Measurements from ENCODE around the gene TAOK2. TPM values are rescaled to one million over a fixed set of nuclear protein-coding genes. Genes with fewer than 3 reads are reported as not detected.

The TAOK2 gene
- total and polyA plus RNA-seq, 9 donors = 28.0 to 43.3 (median 37.8) TPM

GRCh38 chr16:30003670-30004423, 30.2 kb downstream of the TAOK2 start:
- Histone ChIP-seq H3K27me3 (ENCODE audit: control insufficient read depth, insufficient read depth, low read length) (peaks cover 6% of the 10 kb centered on the region), H3K36me3 (ENCODE audit: control insufficient read depth, insufficient read depth, low read length) (peaks cover 48% of the 10 kb centered on the region), H3K4me3 (ENCODE audit: low read length) (no peak overlapping the region), H3K4me1 (ENCODE audit: control insufficient read depth, insufficient read depth, low read length) (peaks cover 3% of the 10 kb centered on the region), H3K27ac (ENCODE audit: low read length) (no peak overlapping the region), H3K9me3 (replicated peaks; ENCODE audit: control insufficient read depth, low read depth, low read length) (no peaks in the 10 kb centered on the region)
- 78% methylated on average over 8 of the region's 17 CpGs for WGBS (ENCODE audit: insufficient coverage)
- DNase-seq = no peak

GRCh38 chr16:30004424-30004776, 30.7 kb downstream of the TAOK2 start:
- Histone ChIP-seq H3K27ac (ENCODE audit: low read length) (no peak overlapping the region), H3K36me3 (ENCODE audit: control insufficient read depth, insufficient read depth, low read length) (peaks cover 44% of the 10 kb centered on the region), H3K27me3 (ENCODE audit: control insufficient read depth, insufficient read depth, low read length) (peaks cover 11% of the 10 kb centered on the region), H3K9me3 (replicated peaks; ENCODE audit: control insufficient read depth, low read depth, low read length) (no peaks in the 10 kb centered on the region), H3K4me1 (ENCODE audit: control insufficient read depth, insufficient read depth, low read length) (peaks cover 3% of the 10 kb centered on the region), H3K4me3 (ENCODE audit: low read length) (no peak overlapping the region)
- DNase-seq = no peak
- WGBS (ENCODE audit: insufficient coverage) = 80% methylated on average over 16 of the region's 19 CpGs

- Histone ChIP-seq H3K27ac (ENCODE audit: low read length) (no peak overlapping the region), H3K36me3 (ENCODE audit: control insufficient read depth, insufficient read depth, low read length) (peaks cover 42% of the 10 kb centered on the region), H3K27me3 (ENCODE audit: control insufficient read depth, insufficient read depth, low read length) (peaks cover 16% of the 10 kb centered on the region), H3K4me1 (ENCODE audit: control insufficient read depth, insufficient read depth, low read length) (peaks cover 3% of the 10 kb centered on the region), H3K4me3 (ENCODE audit: low read length) (no peak overlapping the region), H3K9me3 (replicated peaks; ENCODE audit: control insufficient read depth, low read depth, low read length) (no peaks in the 10 kb centered on the region)
- no peak for DNase-seq
- 38% methylated on average over 4 of the region's 11 CpGs for WGBS (ENCODE audit: insufficient coverage)
These were observed 31.2 kb downstream of the TAOK2 start for GRCh38 chr16:30004811-30005242.

GRCh38 chr16:30005341-30006094, 31.9 kb downstream of the TAOK2 start:
- no peak overlapping the region for H3K4me3 ChIP-seq (ENCODE audit: low read length)

GRCh38 chr16:30006095-30006473, 32.4 kb downstream of the TAOK2 start:
- WGBS (ENCODE audit: insufficient coverage) = 83% methylated on average over 18 of the region's 18 CpGs
- Histone ChIP-seq H3K4me1 (ENCODE audit: control insufficient read depth, insufficient read depth, low read length) (peaks cover 14% of the 10 kb centered on the region), H3K27me3 (ENCODE audit: control insufficient read depth, insufficient read depth, low read length) (peaks cover 27% of the 10 kb centered on the region), H3K36me3 (ENCODE audit: control insufficient read depth, insufficient read depth, low read length) (peaks cover 31% of the 10 kb centered on the region), H3K9me3 (replicated peaks; ENCODE audit: control insufficient read depth, low read depth, low read length) (no peaks in the 10 kb centered on the region), H3K4me3 (ENCODE audit: low read length) (no peak overlapping the region), H3K27ac (ENCODE audit: low read length) (no peak overlapping the region)
- DNase-seq = no peak

More at GRCh38 chr16:30005341-30006094, 31.9 kb downstream of the TAOK2 start:
- no peaks in the 10 kb centered on the region for H3K9me3 ChIP-seq (replicated peaks; ENCODE audit: control insufficient read depth, low read depth, low read length)
- peaks cover 10% of the 10 kb centered on the region for H3K4me1 ChIP-seq (ENCODE audit: control insufficient read depth, insufficient read depth, low read length)
- H3K27me3 ChIP-seq (ENCODE audit: control insufficient read depth, insufficient read depth, low read length) = peaks cover 23% of the 10 kb centered on the region
- DNase-seq = peak; percentile 48
- no peak overlapping the region for H3K27ac ChIP-seq (ENCODE audit: low read length)
- peaks cover 36% of the 10 kb centered on the region for H3K36me3 ChIP-seq (ENCODE audit: control insufficient read depth, insufficient read depth, low read length)
- WGBS (ENCODE audit: insufficient coverage) = 58% methylated on average over 28 of the region's 35 CpGs

- WGBS (ENCODE audit: insufficient coverage) = 80% methylated on average over 24 of the region's 34 CpGs
These were observed 33.1 kb downstream of the TAOK2 start for GRCh38 chr16:30006659-30007377.

GRCh38 chr16:30007378-30007895, 33.8 kb downstream of the TAOK2 start:
- no peak for DNase-seq
- peaks cover 19% of the 10 kb centered on the region for H3K36me3 ChIP-seq (ENCODE audit: control insufficient read depth, insufficient read depth, low read length)
- peaks cover 39% of the 10 kb centered on the region for H3K27me3 ChIP-seq (ENCODE audit: control insufficient read depth, insufficient read depth, low read length)
- H3K9me3 ChIP-seq (replicated peaks; ENCODE audit: control insufficient read depth, low read depth, low read length) = no peaks in the 10 kb centered on the region
- peaks cover 18% of the 10 kb centered on the region for H3K4me1 ChIP-seq (ENCODE audit: control insufficient read depth, insufficient read depth, low read length)
- no peak overlapping the region for H3K4me3 ChIP-seq (ENCODE audit: low read length)
- H3K27ac ChIP-seq (ENCODE audit: low read length) = no peak overlapping the region
- WGBS (ENCODE audit: insufficient coverage) = 70% methylated on average over 10 of the region's 11 CpGs

More at GRCh38 chr16:30006659-30007377, 33.1 kb downstream of the TAOK2 start:
- H3K36me3 ChIP-seq (ENCODE audit: control insufficient read depth, insufficient read depth, low read length) = peaks cover 25% of the 10 kb centered on the region
- no peaks in the 10 kb centered on the region for H3K9me3 ChIP-seq (replicated peaks; ENCODE audit: control insufficient read depth, low read depth, low read length)
- H3K27me3 ChIP-seq (ENCODE audit: control insufficient read depth, insufficient read depth, low read length) = peaks cover 33% of the 10 kb centered on the region
- no peak for DNase-seq
- H3K4me1 ChIP-seq (ENCODE audit: control insufficient read depth, insufficient read depth, low read length) = peaks cover 18% of the 10 kb centered on the region
- H3K4me3 ChIP-seq (ENCODE audit: low read length) = no peak overlapping the region
- H3K27ac ChIP-seq (ENCODE audit: low read length) = no peak overlapping the region

- H3K4me3 ChIP-seq (ENCODE audit: low read length) = no peak overlapping the region
- WGBS (ENCODE audit: insufficient coverage) = 39% methylated on average over 13 of the region's 26 CpGs
- DNase-seq = no peak
- peaks cover 8% of the 10 kb centered on the region for H3K36me3 ChIP-seq (ENCODE audit: control insufficient read depth, insufficient read depth, low read length)
- H3K27ac ChIP-seq (ENCODE audit: low read length) = no peak overlapping the region
- H3K4me1 ChIP-seq (ENCODE audit: control insufficient read depth, insufficient read depth, low read length) = peaks cover 18% of the 10 kb centered on the region
- peaks cover 43% of the 10 kb centered on the region for H3K27me3 ChIP-seq (ENCODE audit: control insufficient read depth, insufficient read depth, low read length)
- H3K9me3 ChIP-seq (replicated peaks; ENCODE audit: control insufficient read depth, low read depth, low read length) = no peaks in the 10 kb centered on the region
These were observed 35.6 kb downstream of the TAOK2 start for GRCh38 chr16:30009085-30009862.

- peaks cover 43% of the 10 kb centered on the region for H3K27me3 ChIP-seq (ENCODE audit: control insufficient read depth, insufficient read depth, low read length)
These were observed 36.5 kb downstream of the TAOK2 start for GRCh38 chr16:30009990-30010843.

More at GRCh38 chr16:30009990-30010843, 36.5 kb downstream of the TAOK2 start:
- Histone ChIP-seq H3K36me3 (ENCODE audit: control insufficient read depth, insufficient read depth, low read length) (peaks cover 4% of the 10 kb centered on the region), H3K4me3 (ENCODE audit: low read length) (peak overlapping the region; percentile 8), H3K27ac (ENCODE audit: low read length) (no peak overlapping the region), H3K9me3 (replicated peaks; ENCODE audit: control insufficient read depth, low read depth, low read length) (no peaks in the 10 kb centered on the region), H3K4me1 (ENCODE audit: control insufficient read depth, insufficient read depth, low read length) (peaks cover 18% of the 10 kb centered on the region)
- DNase-seq = no peak
- 12% methylated on average over 29 of the region's 34 CpGs for WGBS (ENCODE audit: insufficient coverage)

Data from muscle of leg (tissue), 11 donors.